GM23338 (cell line): ENCODE results near the gene RAB3IL1. TPM values are rescaled to one million over a fixed set of nuclear protein-coding genes. Genes with fewer than 3 reads are reported as not detected.

Source experiments
- ATAC-seq: fragments of 200-7000 bp; cut with Tn5 transposase; 3 replicates; pipeline ENCODE4 v1.9.1; 2020
- DNase-seq: peaks from one replicate; pipeline ENCODE4 v3.0.0-alpha.2; 2015; ENCODE audit warnings: low spot score
- H2AFZ ChIP-seq: fragments of 200-600 bp; sonication (generic); 2 replicates; pipeline ENCODE4 v1.8.0; 2016; ENCODE audit warnings: antibody characterized with exemption, mild to moderate bottlenecking, moderate library complexity
- H3F3A ChIP-seq: fragments of 200-600 bp; sonication (generic); replicated peaks from 2 replicates; pipeline ENCODE4 v1.8.0; 2017; ENCODE audit warnings: antibody characterized with exemption, mixed run types, low read depth
- H3K27ac ChIP-seq: fragments of 200-600 bp; sonication (generic); 2 replicates; pipeline ENCODE4 v1.6.1; 2016; ENCODE audit warnings: low read depth
- H3K27me3 ChIP-seq: fragments of 200-600 bp; sonication (generic); 2 replicates; pipeline ENCODE4 v1.8.0; 2016; ENCODE audit warnings: mild to moderate bottlenecking, mixed run types, moderate library complexity; ENCODE audit not compliant: insufficient read depth
- H3K36me3 ChIP-seq: fragments of 200-600 bp; sonication (generic); 2 replicates; pipeline ENCODE4 v1.8.0; 2016; ENCODE audit warnings: mild to moderate bottlenecking; ENCODE audit not compliant: insufficient read depth
- H3K4me1 ChIP-seq: fragments of 200-600 bp; sonication (generic); 2 replicates; pipeline ENCODE4 v1.8.0; 2016; ENCODE audit warnings: mild to moderate bottlenecking, moderate library complexity; ENCODE audit not compliant: insufficient read depth
- H3K4me2 ChIP-seq: fragments of 200-600 bp; sonication (generic); 2 replicates; pipeline ENCODE4 v1.7.1; 2017; ENCODE audit warnings: mixed run types
- H3K4me3 ChIP-seq: fragments of 200-600 bp; sonication (generic); 2 replicates; pipeline ENCODE4 v1.6.1; 2016; ENCODE audit warnings: mixed run types
- H3K79me2 ChIP-seq: fragments of 200-600 bp; sonication (generic); replicated peaks from 2 replicates; pipeline ENCODE4 v1.8.0; 2017; ENCODE audit warnings: mild to moderate bottlenecking; ENCODE audit not compliant: insufficient read depth
- H3K9me2 ChIP-seq: fragments of 200-600 bp; sonication (generic); 2 replicates; pipeline ENCODE4 v1.8.0; 2017; ENCODE audit not compliant: insufficient read depth
- H4K20me1 ChIP-seq: fragments of 200-600 bp; sonication (generic); replicated peaks from 2 replicates; pipeline ENCODE4 v1.8.0; 2017; ENCODE audit warnings: mild to moderate bottlenecking; ENCODE audit not compliant: insufficient read depth
- H3K27ac Mint-ChIP-seq: 2 replicates; pipeline ENCODE4 v1.8.0; 2020; ENCODE audit warnings: inconsistent platforms, mild to moderate bottlenecking, moderate library complexity, mixed read lengths
- H3K27me3 Mint-ChIP-seq: 3 replicates; pipeline ENCODE4 v1.8.0; 2022; ENCODE audit warnings: low read depth, mild to moderate bottlenecking, moderate library complexity, mixed read lengths, inconsistent platforms; ENCODE audit not compliant: insufficient read depth, poor library complexity
- H3K36me3 Mint-ChIP-seq: 3 replicates; pipeline ENCODE4 v1.8.0; 2021; ENCODE audit warnings: low read depth, mild to moderate bottlenecking, inconsistent platforms, moderate library complexity, mixed read lengths
- H3K4me1 Mint-ChIP-seq: 3 replicates; pipeline ENCODE4 v1.8.0; 2020; ENCODE audit warnings: mild to moderate bottlenecking, inconsistent platforms, mixed read lengths
- H3K4me3 Mint-ChIP-seq: 3 replicates; pipeline ENCODE4 v1.8.0; 2021; ENCODE audit warnings: moderate library complexity, mild to moderate bottlenecking, inconsistent platforms, mixed read lengths
- H3K9me3 Mint-ChIP-seq: 3 replicates; pipeline ENCODE4 v1.8.0; 2020; ENCODE audit warnings: moderate library complexity, mild to moderate bottlenecking, inconsistent platforms, mixed read lengths
- CREB1 ChIP-seq: fragments of 250-450 bp; sonication (Bioruptor Pico); IDR thresholded peaks from 2 replicates; pipeline ENCODE4 v1.5.0; 2020; ENCODE audit warnings: low read depth, mild to moderate bottlenecking, moderate library complexity
- EZH2phosphoT487 ChIP-seq: fragments of 200-600 bp; sonication (generic); IDR thresholded peaks from one replicate; pipeline ENCODE4 v1.8.1; 2018; ENCODE audit warnings: antibody characterized with exemption; ENCODE audit not compliant: unreplicated experiment
- STAT1 ChIP-seq: IDR thresholded peaks from one replicate; pipeline ENCODE4 v1.6.1; 2016; ENCODE audit warnings: antibody characterized with exemption; ENCODE audit not compliant: unreplicated experiment
- polyA plus RNA-seq: library from polyadenylated mRNA; unstranded; fragments of >200 nt; fragmentation: Nextera tagmentation; extraction: Ambion mirVana; gene quantifications from 2 replicates; pipeline ENCODE4 v1.2.1, GENCODE V29; 2016
- total RNA-seq: library from RNA; depleted of rRNA; stranded (reverse); fragments of >200 nt; shearing (Covaris generic); gene quantifications from 2 replicates; pipeline ENCODE4 v1.2.3, GENCODE V29; 2014
- TF ChIP-seq, protein P1 (sequence below), 2 experiments: fragments of 200-600 bp in 1 of 2; sonication (generic) in 1 of 2; conservative IDR thresholded peaks; 2 replicates each; pipeline versions ENCODE4 v1.5.1 to v1.6.1; 2016 to 2017; ENCODE audit warnings: antibody characterized with exemption in 2 of 2, low read depth in 2 of 2, mild to moderate bottlenecking in 2 of 2, moderate library complexity in 1 of 2
- TF ChIP-seq, protein P2 (sequence below): fragments of 250-450 bp; sonication (Bioruptor Pico); IDR thresholded peaks from 2 replicates; pipeline ENCODE4 v1.5.0; 2020; ENCODE audit warnings: mild to moderate bottlenecking, moderate library complexity

Gene RAB3IL1
- total and polyA plus RNA-seq, 2 experiments from 2014 or later = 2.7 to 3.4 TPM

DNA sequence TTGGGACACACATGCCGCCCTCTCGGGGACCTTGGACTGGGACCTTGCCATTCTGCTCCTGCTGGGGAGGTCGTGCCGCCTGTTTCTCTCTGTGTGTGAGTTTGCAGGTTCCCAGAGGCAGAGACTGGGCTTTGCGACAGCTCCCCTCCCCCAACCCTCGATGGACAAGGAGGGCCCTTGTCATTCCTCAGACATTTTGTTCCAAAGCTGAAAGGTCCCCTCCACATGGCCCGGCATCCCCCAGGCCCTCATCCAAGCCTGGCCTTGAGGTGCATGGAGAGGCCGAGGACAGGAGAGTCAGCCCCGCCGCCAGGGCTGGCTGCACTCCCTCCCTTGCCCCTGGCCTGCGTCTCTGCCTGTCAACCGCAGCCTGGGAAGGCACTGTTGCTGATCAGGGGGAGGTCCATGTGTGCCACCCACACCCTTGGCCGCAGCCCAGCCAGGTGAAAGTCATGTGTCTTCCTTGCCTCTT lies 63.6 kb downstream of the RAB3IL1 start:
- DNase-seq (no peak), ATAC-seq (no peak)
- Mint-ChIP-seq H3K36me3 (peaks cover 84% of the 10 kb centered on the region), H3K27ac (no peak overlapping the region), H3K4me3 (no peak overlapping the region), H3K4me1 (no peaks in the 10 kb centered on the region), H3K27me3 (peaks cover 8% of the 10 kb centered on the region), H3K9me3 (no peaks in the 10 kb centered on the region)
- Histone ChIP-seq H3K4me3 (no peak overlapping the region), H3K4me2 (no peak overlapping the region), H3K4me1 (no peaks in the 10 kb centered on the region), H3F3A (peaks cover 21% of the 10 kb centered on the region; the same call in 1 of the 2 replicates), H2AFZ (no peak overlapping the region), H3K27me3 (no peaks in the 10 kb centered on the region), H3K9me2 (no peaks in the 10 kb centered on the region), H3K79me2 (peaks cover 12% of the 10 kb centered on the region), H3K27ac (no peak overlapping the region), H4K20me1 (peaks cover 18% of the 10 kb centered on the region), H3K36me3 (peaks cover 61% of the 10 kb centered on the region)
- TF ChIP-seq STAT1 (no peak), CREB1 (CRISPR knock-in tag) (no peak), EZH2phosphoT487 (no peak)
- TF ChIP-seq, protein P1, sequence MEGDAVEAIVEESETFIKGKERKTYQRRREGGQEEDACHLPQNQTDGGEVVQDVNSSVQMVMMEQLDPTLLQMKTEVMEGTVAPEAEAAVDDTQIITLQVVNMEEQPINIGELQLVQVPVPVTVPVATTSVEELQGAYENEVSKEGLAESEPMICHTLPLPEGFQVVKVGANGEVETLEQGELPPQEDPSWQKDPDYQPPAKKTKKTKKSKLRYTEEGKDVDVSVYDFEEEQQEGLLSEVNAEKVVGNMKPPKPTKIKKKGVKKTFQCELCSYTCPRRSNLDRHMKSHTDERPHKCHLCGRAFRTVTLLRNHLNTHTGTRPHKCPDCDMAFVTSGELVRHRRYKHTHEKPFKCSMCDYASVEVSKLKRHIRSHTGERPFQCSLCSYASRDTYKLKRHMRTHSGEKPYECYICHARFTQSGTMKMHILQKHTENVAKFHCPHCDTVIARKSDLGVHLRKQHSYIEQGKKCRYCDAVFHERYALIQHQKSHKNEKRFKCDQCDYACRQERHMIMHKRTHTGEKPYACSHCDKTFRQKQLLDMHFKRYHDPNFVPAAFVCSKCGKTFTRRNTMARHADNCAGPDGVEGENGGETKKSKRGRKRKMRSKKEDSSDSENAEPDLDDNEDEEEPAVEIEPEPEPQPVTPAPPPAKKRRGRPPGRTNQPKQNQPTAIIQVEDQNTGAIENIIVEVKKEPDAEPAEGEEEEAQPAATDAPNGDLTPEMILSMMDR (conservative IDR thresholded peaks at IDR 0.05; ENCODE audit: low read depth in 2 of 2) = no peak
- TF ChIP-seq, protein P2, sequence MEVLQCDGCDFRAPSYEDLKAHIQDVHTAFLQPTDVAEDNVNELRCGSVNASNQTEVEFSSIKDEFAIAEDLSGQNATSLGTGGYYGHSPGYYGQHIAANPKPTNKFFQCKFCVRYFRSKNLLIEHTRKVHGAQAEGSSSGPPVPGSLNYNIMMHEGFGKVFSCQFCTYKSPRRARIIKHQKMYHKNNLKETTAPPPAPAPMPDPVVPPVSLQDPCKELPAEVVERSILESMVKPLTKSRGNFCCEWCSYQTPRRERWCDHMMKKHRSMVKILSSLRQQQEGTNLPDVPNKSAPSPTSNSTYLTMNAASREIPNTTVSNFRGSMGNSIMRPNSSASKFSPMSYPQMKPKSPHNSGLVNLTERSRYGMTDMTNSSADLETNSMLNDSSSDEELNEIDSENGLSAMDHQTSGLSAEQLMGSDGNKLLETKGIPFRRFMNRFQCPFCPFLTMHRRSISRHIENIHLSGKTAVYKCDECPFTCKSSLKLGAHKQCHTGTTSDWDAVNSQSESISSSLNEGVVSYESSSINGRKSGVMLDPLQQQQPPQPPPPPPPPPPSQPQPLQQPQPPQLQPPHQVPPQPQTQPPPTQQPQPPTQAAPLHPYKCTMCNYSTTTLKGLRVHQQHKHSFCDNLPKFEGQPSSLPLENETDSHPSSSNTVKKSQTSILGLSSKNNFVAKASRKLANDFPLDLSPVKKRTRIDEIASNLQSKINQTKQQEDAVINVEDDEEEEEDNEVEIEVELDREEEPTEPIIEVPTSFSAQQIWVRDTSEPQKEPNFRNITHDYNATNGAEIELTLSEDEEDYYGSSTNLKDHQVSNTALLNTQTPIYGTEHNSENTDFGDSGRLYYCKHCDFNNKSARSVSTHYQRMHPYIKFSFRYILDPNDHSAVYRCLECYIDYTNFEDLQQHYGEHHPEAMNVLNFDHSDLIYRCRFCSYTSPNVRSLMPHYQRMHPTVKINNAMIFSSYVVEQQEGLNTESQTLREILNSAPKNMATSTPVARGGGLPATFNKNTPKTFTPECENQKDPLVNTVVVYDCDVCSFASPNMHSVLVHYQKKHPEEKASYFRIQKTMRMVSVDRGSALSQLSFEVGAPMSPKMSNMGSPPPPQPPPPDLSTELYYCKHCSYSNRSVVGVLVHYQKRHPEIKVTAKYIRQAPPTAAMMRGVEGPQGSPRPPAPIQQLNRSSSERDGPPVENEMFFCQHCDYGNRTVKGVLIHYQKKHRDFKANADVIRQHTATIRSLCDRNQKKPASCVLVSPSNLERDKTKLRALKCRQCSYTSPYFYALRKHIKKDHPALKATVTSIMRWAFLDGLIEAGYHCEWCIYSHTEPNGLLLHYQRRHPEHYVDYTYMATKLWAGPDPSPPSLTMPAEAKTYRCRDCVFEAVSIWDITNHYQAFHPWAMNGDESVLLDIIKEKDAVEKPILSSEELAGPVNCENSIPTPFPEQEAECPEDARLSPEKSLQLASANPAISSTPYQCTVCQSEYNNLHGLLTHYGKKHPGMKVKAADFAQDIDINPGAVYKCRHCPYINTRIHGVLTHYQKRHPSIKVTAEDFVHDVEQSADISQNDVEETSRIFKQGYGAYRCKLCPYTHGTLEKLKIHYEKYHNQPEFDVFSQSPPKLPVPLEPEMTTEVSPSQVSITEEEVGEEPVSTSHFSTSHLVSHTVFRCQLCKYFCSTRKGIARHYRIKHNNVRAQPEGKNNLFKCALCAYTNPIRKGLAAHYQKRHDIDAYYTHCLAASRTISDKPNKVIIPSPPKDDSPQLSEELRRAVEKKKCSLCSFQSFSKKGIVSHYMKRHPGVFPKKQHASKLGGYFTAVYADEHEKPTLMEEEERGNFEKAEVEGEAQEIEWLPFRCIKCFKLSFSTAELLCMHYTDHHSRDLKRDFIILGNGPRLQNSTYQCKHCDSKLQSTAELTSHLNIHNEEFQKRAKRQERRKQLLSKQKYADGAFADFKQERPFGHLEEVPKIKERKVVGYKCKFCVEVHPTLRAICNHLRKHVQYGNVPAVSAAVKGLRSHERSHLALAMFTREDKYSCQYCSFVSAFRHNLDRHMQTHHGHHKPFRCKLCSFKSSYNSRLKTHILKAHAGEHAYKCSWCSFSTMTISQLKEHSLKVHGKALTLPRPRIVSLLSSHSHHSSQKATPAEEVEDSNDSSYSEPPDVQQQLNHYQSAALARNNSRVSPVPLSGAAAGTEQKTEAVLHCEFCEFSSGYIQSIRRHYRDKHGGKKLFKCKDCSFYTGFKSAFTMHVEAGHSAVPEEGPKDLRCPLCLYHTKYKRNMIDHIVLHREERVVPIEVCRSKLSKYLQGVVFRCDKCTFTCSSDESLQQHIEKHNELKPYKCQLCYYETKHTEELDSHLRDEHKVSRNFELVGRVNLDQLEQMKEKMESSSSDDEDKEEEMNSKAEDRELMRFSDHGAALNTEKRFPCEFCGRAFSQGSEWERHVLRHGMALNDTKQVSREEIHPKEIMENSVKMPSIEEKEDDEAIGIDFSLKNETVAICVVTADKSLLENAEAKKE = no peak
